HG03039 (cell line): ENCODE measurements around the gene TRIM24.
A peak's percentile ranks its signal among the peaks of the same experiment; 100 is the strongest.
"Not testable (repeated sequence)": the region's sequence is repeated elsewhere in the genome, so short reads cannot be mapped to it uniquely, and the experiment has no call there.

Experiments used
- ATAC-seq: cut with Tn5 transposase; IDR thresholded peaks from one replicate; pipeline ENCODE4 v1.9.1; 2021; ENCODE audit warnings: mild to moderate bottlenecking, moderate library complexity; ENCODE audit not compliant: unreplicated experiment

Gene TRIM24

GRCh38 chr7:138491612-138492386 lies 31.7 kb downstream of the TRIM24 start:
- no peak for ATAC-seq

- ATAC-seq: no peak
Observed at GRCh38 chr7:138492423-138492822, 32.4 kb downstream of the TRIM24 start.

- ATAC-seq: no peak
Observed at GRCh38 chr7:138493535-138493934, 33.5 kb downstream of the TRIM24 start.

- ATAC-seq: no peak
Observed at GRCh38 chr7:138495485-138495884, 35.4 kb downstream of the TRIM24 start.

- ATAC-seq: no peak
Observed at GRCh38 chr7:138499340-138499739, 39.3 kb downstream of the TRIM24 start.

GRCh38 chr7:138500303-138500702 lies 40.2 kb downstream of the TRIM24 start:
- not testable (repeated sequence) for ATAC-seq

GRCh38 chr7:138500892-138501291 lies 40.8 kb downstream of the TRIM24 start:
- no peak for ATAC-seq

- no peak for ATAC-seq
Observed at GRCh38 chr7:138502023-138502767, 42.1 kb downstream of the TRIM24 start.

- no peak for ATAC-seq
Observed at GRCh38 chr7:138505361-138505873, 45.4 kb downstream of the TRIM24 start.

GRCh38 chr7:138506764-138507163 lies 46.7 kb downstream of the TRIM24 start:
- ATAC-seq: no peak

GRCh38 chr7:138510003-138510402 lies 49.9 kb downstream of the TRIM24 start:
- ATAC-seq: no peak

GRCh38 chr7:138512092-138512858 lies 52.2 kb downstream of the TRIM24 start:
- no peak for ATAC-seq

- ATAC-seq: no peak
Observed at GRCh38 chr7:138512885-138513284, 52.8 kb downstream of the TRIM24 start.

GRCh38 chr7:138513344-138513871 lies 53.3 kb downstream of the TRIM24 start:
- ATAC-seq: no peak

GRCh38 chr7:138514044-138514443 lies 54.0 kb downstream of the TRIM24 start:
- ATAC-seq: no peak

GRCh38 chr7:138515001-138515528 lies 55.0 kb downstream of the TRIM24 start:
- peak; percentile 61 for ATAC-seq

- ATAC-seq: no peak
Observed at GRCh38 chr7:138519061-138519798, 59.2 kb downstream of the TRIM24 start.

GRCh38 chr7:138520742-138521141 lies 60.7 kb downstream of the TRIM24 start:
- no peak for ATAC-seq

- no peak for ATAC-seq
Observed at GRCh38 chr7:138521837-138522461, 61.9 kb downstream of the TRIM24 start.

- no peak for ATAC-seq
Observed at GRCh38 chr7:138524259-138524658, 64.2 kb downstream of the TRIM24 start.
